ENCODE measurements around the gene MALT1.

The MALT1 gene

GRCh38 chr18:58635891-58636290, 35.4 kb upstream of the MALT1 start:
- DNase-seq (ENCODE audit: low read depth) = no peak
- no peak overlapping the region for H3K4me3 ChIP-seq (ENCODE audit: low read depth, low read length)
- TF ChIP-seq CTCF (IDR thresholded peaks at IDR 0.05; ENCODE audit: low read depth, low read length, missing control alignments) = no peak

- DNase-seq (ENCODE audit: low read depth) = no peak
- H3K4me3 ChIP-seq (ENCODE audit: low read depth, low read length) = no peak overlapping the region
- no peak for TF ChIP-seq CTCF (IDR thresholded peaks at IDR 0.05; ENCODE audit: low read depth, low read length, missing control alignments)
Measured at GRCh38 chr18:58637197-58637596, 34.1 kb upstream of the MALT1 start.

GRCh38 chr18:58637946-58638345, 33.3 kb upstream of the MALT1 start:
- TF ChIP-seq CTCF (IDR thresholded peaks at IDR 0.05; ENCODE audit: low read depth, low read length, missing control alignments) = no peak
- no peak for DNase-seq (ENCODE audit: low read depth)
- H3K4me3 ChIP-seq (ENCODE audit: low read depth, low read length) = no peak overlapping the region

GRCh38 chr18:58638441-58638840, 32.8 kb upstream of the MALT1 start:
- no peak for TF ChIP-seq CTCF (IDR thresholded peaks at IDR 0.05; ENCODE audit: low read depth, low read length, missing control alignments)
- DNase-seq (ENCODE audit: low read depth) = no peak
- no peak overlapping the region for H3K4me3 ChIP-seq (ENCODE audit: low read depth, low read length)

GRCh38 chr18:58639237-58639636, 32.0 kb upstream of the MALT1 start:
- H3K4me3 ChIP-seq (ENCODE audit: low read depth, low read length) = no peak overlapping the region
- TF ChIP-seq CTCF (IDR thresholded peaks at IDR 0.05; ENCODE audit: low read depth, low read length, missing control alignments) = no peak
- DNase-seq (ENCODE audit: low read depth) = no peak

GRCh38 chr18:58639751-58640427, 31.4 kb upstream of the MALT1 start:
- TF ChIP-seq CTCF (IDR thresholded peaks at IDR 0.05; ENCODE audit: low read depth, low read length, missing control alignments) = no peak
- no peak for DNase-seq (ENCODE audit: low read depth)
- no peak overlapping the region for H3K4me3 ChIP-seq (ENCODE audit: low read depth, low read length)

- no peak for DNase-seq (ENCODE audit: low read depth)
- TF ChIP-seq CTCF (IDR thresholded peaks at IDR 0.05; ENCODE audit: low read depth, low read length, missing control alignments) = no peak
- no peak overlapping the region for H3K4me3 ChIP-seq (ENCODE audit: low read depth, low read length)
Measured at GRCh38 chr18:58640428-58640805, 30.8 kb upstream of the MALT1 start.

Measured in GM12864 (cell line).